ENCODE measurements around the gene SYMPK. TPM values are rescaled to one million over a fixed set of nuclear protein-coding genes. Genes with fewer than 3 reads are reported as not detected.

Gene SYMPK
- total RNA-seq, 1 donor from 2014 or later = 107 TPM

- intact Hi-C loops (cut with micrococcal nuclease) = loop anchor here (10.0 kb wide), 1 partner anchor 451 kb away; no protein-coding TSS in a partner anchor
These were observed 48.7 kb downstream of the SYMPK start for GRCh38 chr19:45814166-45814780.

DNA sequence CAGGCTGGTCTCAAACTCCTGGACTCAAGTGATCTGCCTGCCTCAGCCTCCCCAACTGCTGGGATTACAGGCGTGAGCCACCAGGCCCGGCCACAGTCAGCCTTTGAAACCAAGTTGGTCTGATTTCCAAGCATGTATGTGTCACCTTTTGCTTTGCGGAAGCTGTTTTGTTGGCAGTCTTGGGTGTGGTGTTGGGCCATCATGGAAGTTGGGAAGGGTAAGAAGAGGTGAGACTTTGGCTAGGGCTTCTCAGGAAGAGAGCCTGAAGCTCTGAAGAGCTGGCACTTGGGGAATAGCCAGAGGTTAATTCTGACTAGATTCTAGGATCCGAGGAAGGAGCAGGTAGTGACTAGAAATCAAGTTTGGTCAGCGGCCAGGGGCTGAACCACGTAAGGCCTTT lies 50.6 kb downstream of the SYMPK start:
- intact Hi-C loops (cut with micrococcal nuclease) = loop anchor here (10.0 kb wide), 1 partner anchor 453 kb away; no protein-coding TSS in a partner anchor

GRCh38 chr19:45809643-45810159 lies 53.2 kb downstream of the SYMPK start:
- intact Hi-C loops (cut with micrococcal nuclease) = loop anchor here (10.0 kb wide), 1 partner anchor 455 kb away; no protein-coding TSS in a partner anchor

GRCh38 chr19:45805719-45806118 lies 57.2 kb downstream of the SYMPK start:
- intact Hi-C loops (cut with micrococcal nuclease) = no loop called here

GRCh38 chr19:45804959-45805230 lies 58.1 kb downstream of the SYMPK start:
- intact Hi-C loops (cut with micrococcal nuclease) = no loop called here

GRCh38 chr19:45804140-45804958 lies 58.6 kb downstream of the SYMPK start:
- intact Hi-C loops (cut with micrococcal nuclease) = no loop called here

DNA sequence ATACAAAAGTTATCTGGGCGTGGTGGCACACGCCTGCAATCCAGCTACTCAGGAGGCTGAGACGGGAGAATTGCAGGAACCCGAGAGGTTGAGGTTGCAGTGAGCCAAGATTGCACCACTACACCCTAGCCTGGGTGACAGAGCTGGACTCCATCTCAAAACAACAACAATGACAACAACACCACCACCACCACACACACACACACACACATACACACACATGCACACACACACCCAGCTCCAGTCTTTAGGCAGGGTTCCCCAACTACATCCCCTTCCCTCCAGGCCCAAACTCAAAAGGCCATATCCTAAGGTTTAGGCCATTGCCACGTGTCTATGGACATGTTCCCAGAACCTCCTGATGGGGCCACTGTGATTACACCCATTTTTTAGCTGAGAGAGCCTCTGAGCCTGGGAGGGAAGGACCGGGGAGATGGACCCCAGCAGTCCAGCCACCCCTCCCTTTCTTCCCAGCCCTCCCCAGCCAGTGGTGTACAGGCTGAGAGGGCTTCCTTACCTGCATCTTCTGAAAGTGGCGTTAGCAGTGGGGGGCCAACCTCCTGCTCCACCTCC lies 61.3 kb downstream of the SYMPK start:
- intact Hi-C loops (cut with micrococcal nuclease) = no loop called here

GRCh38 chr19:45800070-45800553 lies 62.8 kb downstream of the SYMPK start:
- intact Hi-C loops (cut with micrococcal nuclease) = no loop called here

DNA sequence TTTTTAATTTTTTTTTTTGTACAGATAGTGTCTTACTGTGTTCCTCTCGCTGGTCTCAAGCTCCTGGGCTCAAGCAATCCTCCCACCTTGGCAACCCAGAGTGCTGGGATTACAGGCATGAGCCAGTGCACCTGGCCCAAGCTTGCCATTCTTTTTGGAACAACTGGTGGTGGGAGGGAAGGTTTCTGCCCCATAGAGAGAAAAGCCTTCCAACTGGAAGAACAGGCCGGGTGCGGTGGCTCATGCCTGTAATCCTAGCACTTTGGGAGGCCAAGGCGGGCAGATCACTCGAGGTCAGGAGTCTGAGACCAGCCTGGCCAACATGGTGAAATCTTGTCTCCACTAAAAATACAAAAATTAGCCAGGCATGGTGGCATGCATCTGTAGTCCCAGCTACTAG lies 63.4 kb downstream of the SYMPK start:
- intact Hi-C loops (cut with micrococcal nuclease) = loop anchor here (1.0 to 2.0 kb wide), 2 partner anchors 17 to 29 kb away; no protein-coding TSS in a partner anchor

DNA sequence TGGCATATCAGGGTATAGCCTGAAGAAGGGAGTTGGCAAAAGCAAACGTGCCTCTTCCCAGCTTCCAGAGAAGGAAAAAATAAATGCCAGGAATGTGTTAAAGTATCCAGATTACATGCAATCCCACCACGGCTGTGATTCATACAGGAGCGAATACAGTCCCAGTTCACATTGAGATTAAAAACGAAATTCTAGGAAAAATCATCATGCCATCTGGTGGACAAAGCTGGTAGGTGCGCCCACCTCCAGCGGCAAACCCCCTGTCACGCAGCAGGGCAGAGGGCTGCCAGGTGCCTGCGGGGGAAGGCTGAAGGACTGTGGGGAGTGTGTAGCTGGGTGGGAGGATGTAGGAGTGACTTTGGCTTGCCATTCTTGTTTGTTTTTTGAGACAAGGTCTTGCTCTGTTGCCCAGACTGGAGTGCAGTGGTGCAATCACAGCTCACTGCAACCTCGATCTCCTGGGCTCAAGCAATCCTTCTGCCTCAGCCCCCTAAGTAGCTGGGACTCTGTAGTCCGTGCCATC lies 63.9 kb downstream of the SYMPK start:
- intact Hi-C loops (cut with micrococcal nuclease) = loop anchor here (1.0 to 2.0 kb wide), 2 partner anchors 18 to 29 kb away; no protein-coding TSS in a partner anchor

- intact Hi-C loops (cut with micrococcal nuclease) = loop anchor here (5.0 kb wide), 2 partner anchors 287 to 918 kb away; partner anchors contain the start of gene VASP
These were observed 68.3 kb downstream of the SYMPK start for GRCh38 chr19:45794627-45795026.

GRCh38 chr19:45793876-45794275 lies 69.1 kb downstream of the SYMPK start:
- intact Hi-C loops (cut with micrococcal nuclease) = loop anchor here (1.0 to 5.0 kb wide), 5 partner anchors 24 to 918 kb away; partner anchors contain the start of genes SYMPK and VASP

GRCh38 chr19:45793178-45793564 lies 69.8 kb downstream of the SYMPK start:
- intact Hi-C loops (cut with micrococcal nuclease) = loop anchor here (1.0 to 5.0 kb wide), 5 partner anchors 23 to 919 kb away; partner anchors contain the start of genes SYMPK and VASP

DNA sequence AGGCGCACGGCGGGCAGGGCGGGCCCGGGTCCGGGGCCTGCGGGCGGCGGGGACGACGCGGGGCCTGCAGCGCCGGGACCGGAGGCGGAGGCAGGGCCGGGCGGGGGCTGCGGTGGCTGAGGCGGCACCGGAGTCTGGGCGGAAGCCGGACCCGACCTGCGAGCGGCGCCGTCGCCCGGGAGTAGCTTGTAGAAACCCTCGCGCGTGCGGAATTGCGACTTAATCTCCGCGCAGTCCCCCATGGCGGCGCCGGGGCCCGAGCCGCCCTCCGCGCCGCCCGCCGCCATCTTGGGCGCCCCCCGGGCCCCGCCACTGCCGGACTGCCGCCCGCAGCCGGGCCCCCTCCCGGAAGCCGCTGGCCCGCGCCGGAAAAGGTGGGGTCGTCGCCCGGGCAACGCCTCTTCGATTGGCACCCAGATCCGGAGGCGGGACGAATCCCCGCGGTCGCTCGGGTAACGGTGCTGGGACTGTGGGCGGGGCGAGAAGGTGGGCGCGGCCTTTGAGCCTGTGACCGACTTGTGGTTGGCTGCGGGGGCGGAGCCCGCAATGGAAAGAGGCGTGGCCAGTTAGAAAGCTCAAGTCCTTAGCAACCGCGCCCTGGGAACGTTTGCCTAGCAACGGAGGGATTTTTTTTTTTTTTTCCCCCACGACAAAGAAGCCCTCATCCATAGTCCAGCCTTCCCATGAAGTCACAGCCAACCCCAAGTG lies 70.3 kb downstream of the SYMPK start, which contains the start of gene DMWD:
DMWD (minus strand) TSS at position 376 of the 708 bp plus-strand sequence; CDS start at position 287, 89 bp downstream.
- intact Hi-C loops (cut with micrococcal nuclease) = loop anchor here (1.0 to 5.0 kb wide), 8 partner anchors 13 to 920 kb away; partner anchors contain the start of genes IRF2BP1, QPCTL, SYMPK and VASP

DNA sequence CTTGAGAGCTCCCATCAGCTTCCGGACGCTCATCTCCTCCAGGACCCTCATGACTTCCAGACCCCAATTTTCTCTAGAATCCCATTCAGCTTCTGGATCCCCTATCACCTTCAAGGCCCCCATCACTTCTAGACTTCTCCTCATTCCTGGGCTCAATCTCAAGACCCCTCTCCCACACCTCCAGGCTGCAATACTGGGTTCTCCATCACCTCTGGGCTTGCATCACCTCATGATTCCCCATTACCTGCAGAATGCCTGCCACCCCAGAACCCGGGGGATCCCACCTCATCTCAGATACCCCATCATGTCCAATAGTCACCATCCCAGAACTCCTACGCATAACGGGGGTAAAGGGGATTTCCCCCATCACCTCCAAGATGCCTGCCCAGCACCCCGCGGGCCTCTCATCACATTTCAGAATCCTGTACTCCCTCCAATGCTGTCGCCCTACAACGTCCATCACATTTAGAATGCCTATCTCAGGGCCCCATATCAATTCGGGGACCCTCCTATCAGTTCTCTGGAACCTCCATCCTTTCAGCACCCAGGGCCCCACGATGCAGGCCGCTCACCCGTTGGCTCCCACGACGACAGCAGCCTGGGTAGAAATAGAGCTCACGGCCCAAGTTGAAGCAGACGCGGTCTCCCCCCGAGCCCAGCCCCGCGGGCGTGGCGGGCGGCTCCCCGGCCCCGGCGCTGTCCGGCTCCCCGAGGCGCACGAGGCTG lies 71.0 kb downstream of the SYMPK start:
- intact Hi-C loops (cut with micrococcal nuclease) = loop anchor here (1.0 to 5.0 kb wide), 8 partner anchors 13 to 920 kb away; partner anchors contain the start of genes FBXO46, IRF2BP1, QPCTL and VASP

- intact Hi-C loops (cut with micrococcal nuclease) = loop anchor here (1.0 to 5.0 kb wide), 5 partner anchors 26 to 921 kb away; partner anchors contain the start of genes FBXO46 and VASP
These were observed 72.0 kb downstream of the SYMPK start for GRCh38 chr19:45790942-45791341.

DNA sequence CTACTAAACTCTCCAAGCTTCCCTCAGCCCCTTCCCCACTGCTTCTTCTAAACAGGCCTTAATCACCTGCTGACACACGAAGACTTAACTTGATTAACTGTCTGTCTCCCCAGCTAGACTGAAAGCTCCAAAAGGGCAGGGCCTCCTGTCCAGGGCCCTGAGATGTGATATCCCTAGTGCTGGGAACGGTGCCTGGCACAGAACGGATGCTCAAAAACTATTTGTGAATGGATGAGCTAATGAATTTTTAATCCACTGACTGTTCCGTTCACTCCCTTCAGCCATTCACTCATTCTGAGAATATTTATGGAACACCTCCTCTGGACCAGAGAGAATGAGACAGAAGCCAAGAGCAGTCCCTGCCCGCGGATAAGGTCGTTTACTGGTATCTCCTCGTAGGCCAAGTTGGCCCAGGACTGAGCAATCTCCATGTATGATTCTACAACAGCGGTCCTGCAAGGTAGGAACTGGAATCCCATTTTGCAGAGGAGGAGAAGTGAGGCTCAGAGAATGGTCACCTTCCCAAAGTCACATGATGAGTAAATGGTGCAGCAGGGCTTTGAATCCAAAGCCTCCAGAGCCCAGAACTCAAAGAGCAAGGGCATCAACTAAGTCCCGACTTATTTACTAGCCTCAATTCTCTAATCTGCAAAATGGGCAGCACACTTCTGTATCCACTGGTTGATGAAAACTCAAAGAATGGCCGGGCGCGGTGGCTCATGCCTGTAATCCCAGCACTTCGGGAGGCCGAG lies 73.7 kb downstream of the SYMPK start:
- intact Hi-C loops (cut with micrococcal nuclease) = no loop called here

- intact Hi-C loops (cut with micrococcal nuclease) = no loop called here
These were observed 76.4 kb downstream of the SYMPK start for GRCh38 chr19:45786533-45786894.
